Hepatic stellate cell (primary cell): ENCODE data around the gene CCNH.

ENCODE experiments used
- DNase-seq: peaks from one replicate; pipeline ENCODE4 v3.0.0; 2011; ENCODE audit warnings: low spot score

The CCNH gene

GRCh38 chr5:87360132-87360531 is 52.6 kb downstream of the CCNH start:
- no peak for DNase-seq

GRCh38 chr5:87359106-87359505 is 53.6 kb downstream of the CCNH start:
- no peak for DNase-seq

- DNase-seq = no peak
Observed at GRCh38 chr5:87354496-87354895, 58.2 kb downstream of the CCNH start.

GRCh38 chr5:87347841-87348240 is 64.9 kb downstream of the CCNH start:
- no peak for DNase-seq

- no peak for DNase-seq
Observed at GRCh38 chr5:87347272-87347671, 65.5 kb downstream of the CCNH start.
